Right lobe of liver (tissue), 4 donors: ENCODE measurements around the gene ADAM12.

Experiments
- CTCF ChIP-seq, 4 donors: fragments of 200-600 bp in 3 of 4; fragments of 450-650 bp in 1 of 4; IDR thresholded peaks; one replicate each; pipeline versions ENCODE4 v1.5.1 to v1.8.0; 2016 to 2022; ENCODE audit warnings: antibody characterized with exemption in 4 of 4, mild to moderate bottlenecking in 2 of 4
- POLR2A ChIP-seq: fragments of 450-650 bp; IDR thresholded peaks from one replicate; pipeline ENCODE4 v1.6.1; 2017; ENCODE audit warnings: antibody characterized with exemption, mild to moderate bottlenecking
- donor health status: DM: no; HTN: no; CAD: no.
- donor health status: DM: no; HTN: no; CAD: no.
- donor health status: DM: no; HTN: yes; CAD: no.

- TF ChIP-seq CTCF (IDR thresholded peaks at IDR 0.05) (peak; percentile 28 to 57 (median 50)), POLR2A (no peak)
Observed at GRCh38 chr10:126387041-126387921, 996 bp downstream of the ADAM12 start.
